OCI-LY3 (cell line): ENCODE measurements around the gene NOXO1.

Experiments used
- H2AFZ ChIP-seq: fragments of 200-600, 300-600 bp; shearing (Covaris generic); 2 replicates; pipeline ENCODE4 v1.6.0; 2014; ENCODE audit warnings: antibody characterized with exemption, low read depth, low read length
- H3K27ac ChIP-seq: fragments of 200-600, 300-600 bp; sonication (generic); 2 replicates; pipeline ENCODE4 v1.5.1; 2014; ENCODE audit warnings: mild to moderate bottlenecking, low read length, moderate library complexity, mixed read lengths
- H3K27me3 ChIP-seq: fragments of 200-600, 300-600 bp; sonication (generic); 2 replicates; pipeline ENCODE4 v1.6.1; 2014; ENCODE audit warnings: low read depth, low read length, mixed read lengths
- H3K36me3 ChIP-seq: fragments of 200-600, 300-600 bp; sonication (generic); replicated peaks from 2 replicates; pipeline ENCODE3; 2014; ENCODE audit warnings: low read depth, low read length, mixed read lengths
- H3K4me1 ChIP-seq: fragments of 300-600, 200-600 bp; sonication (generic); 2 replicates; pipeline ENCODE4 v1.6.1; 2014; ENCODE audit warnings: low read length, mixed read lengths
- H3K4me2 ChIP-seq: fragments of 200-600, 300-600 bp; sonication (generic); 2 replicates; pipeline ENCODE4 v1.6.1; 2014; ENCODE audit warnings: low read length, mixed read lengths
- H3K4me3 ChIP-seq: fragments of 300-600, 200-600 bp; sonication (generic); 2 replicates; pipeline ENCODE4 v1.5.1; 2014; ENCODE audit warnings: antibody characterized with exemption, mild to moderate bottlenecking, low read length, moderate library complexity
- H3K79me2 ChIP-seq: fragments of 300-600, 200-600 bp; shearing (Covaris generic); 2 replicates; pipeline ENCODE4 v1.6.1; 2014; ENCODE audit warnings: mild to moderate bottlenecking, low read length, mixed read lengths
- H3K9ac ChIP-seq: fragments of 300-600, 200-600 bp; shearing (Covaris generic); 2 replicates; pipeline ENCODE4 v1.6.0; 2014; ENCODE audit warnings: mild to moderate bottlenecking, low read length, moderate library complexity
- H3K9me3 ChIP-seq: fragments of 200-600, 300-600 bp; shearing (Covaris generic); 2 replicates; pipeline ENCODE4 v1.6.1; 2014; ENCODE audit warnings: low read length, mixed read lengths; ENCODE audit not compliant: insufficient read depth
- H4K20me1 ChIP-seq: fragments of 200-600, 300-600 bp; sonication (generic); 2 replicates; pipeline ENCODE4 v1.6.1; 2016; ENCODE audit warnings: low read length, mixed read lengths; ENCODE audit not compliant: insufficient read depth
- EZH2phosphoT487 ChIP-seq: fragments of 200-600 bp; shearing (Covaris generic); IDR thresholded peaks from 2 replicates; pipeline ENCODE4 v1.6.1; 2018; ENCODE audit warnings: antibody characterized with exemption, mixed run types, low read depth
- TF ChIP-seq, protein P1 (sequence below): fragments of 200-600, 300-600 bp; sonication (generic); IDR thresholded peaks from 2 replicates; pipeline ENCODE4 v1.5.1; 2014; ENCODE audit warnings: antibody characterized with exemption, low read length, low read depth

The NOXO1 gene

GRCh38 chr16:1978476-1979120 lies 2.7 kb downstream of the NOXO1 start:
- H3K9ac ChIP-seq, result no peak overlapping the region
- H3K4me2 ChIP-seq, result no peak overlapping the region
- H3K27ac ChIP-seq, result no peak overlapping the region
- no peaks in the 10 kb centered on the region for H4K20me1 ChIP-seq
- H3K9me3 ChIP-seq, result no peaks in the 10 kb centered on the region
- H3K36me3 ChIP-seq, result peaks cover 21% of the 10 kb centered on the region
- H3K79me2 ChIP-seq, result peaks cover 7% of the 10 kb centered on the region
- TF ChIP-seq, protein P1, sequence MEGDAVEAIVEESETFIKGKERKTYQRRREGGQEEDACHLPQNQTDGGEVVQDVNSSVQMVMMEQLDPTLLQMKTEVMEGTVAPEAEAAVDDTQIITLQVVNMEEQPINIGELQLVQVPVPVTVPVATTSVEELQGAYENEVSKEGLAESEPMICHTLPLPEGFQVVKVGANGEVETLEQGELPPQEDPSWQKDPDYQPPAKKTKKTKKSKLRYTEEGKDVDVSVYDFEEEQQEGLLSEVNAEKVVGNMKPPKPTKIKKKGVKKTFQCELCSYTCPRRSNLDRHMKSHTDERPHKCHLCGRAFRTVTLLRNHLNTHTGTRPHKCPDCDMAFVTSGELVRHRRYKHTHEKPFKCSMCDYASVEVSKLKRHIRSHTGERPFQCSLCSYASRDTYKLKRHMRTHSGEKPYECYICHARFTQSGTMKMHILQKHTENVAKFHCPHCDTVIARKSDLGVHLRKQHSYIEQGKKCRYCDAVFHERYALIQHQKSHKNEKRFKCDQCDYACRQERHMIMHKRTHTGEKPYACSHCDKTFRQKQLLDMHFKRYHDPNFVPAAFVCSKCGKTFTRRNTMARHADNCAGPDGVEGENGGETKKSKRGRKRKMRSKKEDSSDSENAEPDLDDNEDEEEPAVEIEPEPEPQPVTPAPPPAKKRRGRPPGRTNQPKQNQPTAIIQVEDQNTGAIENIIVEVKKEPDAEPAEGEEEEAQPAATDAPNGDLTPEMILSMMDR, result no peak
- no peak for TF ChIP-seq EZH2phosphoT487
- H3K4me1 ChIP-seq, result no peaks in the 10 kb centered on the region
- no peak overlapping the region for H3K4me3 ChIP-seq
- H3K27me3 ChIP-seq, result no peaks in the 10 kb centered on the region
- H2AFZ ChIP-seq, result no peak overlapping the region

DNA sequence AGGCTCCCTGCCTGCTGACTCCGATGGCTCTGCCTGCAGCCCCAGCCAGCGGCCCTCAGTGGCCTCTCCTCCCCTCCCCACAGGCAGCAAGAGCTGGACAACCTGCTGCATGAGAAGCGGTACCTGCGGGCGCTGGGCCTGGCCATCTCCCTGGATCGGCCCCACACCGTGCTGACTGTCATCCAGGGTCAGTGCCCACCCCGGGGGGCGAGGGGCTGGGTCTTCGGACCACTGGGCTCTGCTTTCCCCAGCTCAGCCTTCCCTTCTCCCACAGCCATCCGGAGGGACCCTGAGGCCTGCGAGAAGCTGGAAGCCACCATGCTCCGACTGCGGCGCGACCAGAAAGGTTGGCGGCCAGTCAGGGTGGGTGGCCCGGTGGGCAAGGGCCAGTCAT lies 3.4 kb downstream of the NOXO1 start:
- Histone ChIP-seq H3K4me3 (no peak overlapping the region), H2AFZ (no peak overlapping the region), H3K79me2 (peaks cover 14% of the 10 kb centered on the region), H3K27ac (no peak overlapping the region), H3K4me1 (peaks cover 4% of the 10 kb centered on the region), H3K9me3 (no peaks in the 10 kb centered on the region), H3K27me3 (no peaks in the 10 kb centered on the region), H4K20me1 (no peaks in the 10 kb centered on the region), H3K9ac (no peak overlapping the region), H3K4me2 (no peak overlapping the region), H3K36me3 (peaks cover 21% of the 10 kb centered on the region)
- TF ChIP-seq, protein P1, result no peak
- TF ChIP-seq EZH2phosphoT487, result no peak

GRCh38 chr16:1976951-1977874 lies 4.1 kb downstream of the NOXO1 start:
- Histone ChIP-seq H3K4me1 (peaks cover 6% of the 10 kb centered on the region), H3K9ac (no peak overlapping the region), H4K20me1 (no peaks in the 10 kb centered on the region), H3K4me2 (no peak overlapping the region), H2AFZ (no peak overlapping the region), H3K27me3 (no peaks in the 10 kb centered on the region), H3K79me2 (peaks cover 21% of the 10 kb centered on the region), H3K27ac (no peak overlapping the region), H3K36me3 (peaks cover 21% of the 10 kb centered on the region), H3K4me3 (no peak overlapping the region), H3K9me3 (no peaks in the 10 kb centered on the region)
- TF ChIP-seq EZH2phosphoT487, result no peak
- TF ChIP-seq, protein P1, result no peak

- TF ChIP-seq, protein P1, result no peak
- TF ChIP-seq EZH2phosphoT487, result no peak
- H3K4me2 ChIP-seq, result no peak overlapping the region
- H3K4me3 ChIP-seq, result no peak overlapping the region
- peaks cover 21% of the 10 kb centered on the region for H3K36me3 ChIP-seq
- no peak overlapping the region for H2AFZ ChIP-seq
- peaks cover 29% of the 10 kb centered on the region for H3K79me2 ChIP-seq
- H3K4me1 ChIP-seq, result peaks cover 6% of the 10 kb centered on the region
- no peak overlapping the region for H3K9ac ChIP-seq
- no peaks in the 10 kb centered on the region for H3K9me3 ChIP-seq
- H3K27me3 ChIP-seq, result no peaks in the 10 kb centered on the region
- H4K20me1 ChIP-seq, result no peaks in the 10 kb centered on the region
- no peak overlapping the region for H3K27ac ChIP-seq
Measured at GRCh38 chr16:1976216-1976520, 5.1 kb downstream of the NOXO1 start.
